A549 (cell line): ENCODE results near the gene SMAD9.

ENCODE experiments used
- BHLHE40 ChIP-seq: IDR thresholded peaks from 2 replicates; pipeline ENCODE4 v1.6.1; 2012; ENCODE audit warnings: low read depth, low read length, inconsistent platforms
- CBX8 ChIP-seq: fragments of 200-600 bp; sonication (generic); IDR thresholded peaks from 2 replicates; pipeline ENCODE4 v1.6.1; 2016
- CEBPB ChIP-seq, 2 experiments: fragments of >200 bp in 1 of 2; sonication (Bioruptor Twin) in 1 of 2; formaldehyde crosslinking in 1 of 2; IDR thresholded peaks; 2 replicates each; pipeline ENCODE4 v1.6.1; 2012 to 2016
- EHMT2 ChIP-seq: fragments of 200-600 bp; sonication (generic); IDR thresholded peaks from 2 replicates; pipeline ENCODE4 v1.6.1; 2016; ENCODE audit warnings: antibody characterized with exemption, low read depth, mild to moderate bottlenecking, moderate library complexity
- MAZ ChIP-seq: fragments of 150-350 bp; IDR thresholded peaks from 2 replicates; pipeline ENCODE4 v1.6.1; 2014; ENCODE audit warnings: antibody characterized with exemption, low read depth, low read length, borderline replicate concordance
- POLR2A ChIP-seq: IDR thresholded peaks from 2 replicates; pipeline ENCODE4 v1.6.1; 2012; ENCODE audit warnings: mild to moderate bottlenecking, low read length
- POLR2AphosphoS2 ChIP-seq: conservative IDR thresholded peaks from 2 replicates; pipeline ENCODE4 v1.6.1; 2012; ENCODE audit warnings: low read length, improper control_type of control experiment, inconsistent platforms
- RARB ChIP-seq: fragments of 250-450 bp; sonication (Bioruptor Pico); IDR thresholded peaks from 2 replicates; pipeline ENCODE4 v1.8.0; 2021; ENCODE audit warnings: mild to moderate bottlenecking, moderate library complexity
- RNF2 ChIP-seq: fragments of 200-600 bp; sonication (generic); IDR thresholded peaks from 2 replicates; pipeline ENCODE4 v1.6.1; 2016; ENCODE audit warnings: low read depth, mild to moderate bottlenecking, antibody characterized with exemption, moderate library complexity, borderline replicate concordance
- SREBF2 ChIP-seq: fragments of 450-650 bp; IDR thresholded peaks from 2 replicates; pipeline ENCODE4 v1.6.1; 2014; ENCODE audit warnings: mild to moderate bottlenecking, moderate library complexity
- TF ChIP-seq, protein P1 (sequence below): fragments of >200 bp; sonication (Bioruptor Twin); formaldehyde crosslinking; IDR thresholded peaks from 3 replicates; pipeline ENCODE4 v1.5.1; 2016

DNA sequence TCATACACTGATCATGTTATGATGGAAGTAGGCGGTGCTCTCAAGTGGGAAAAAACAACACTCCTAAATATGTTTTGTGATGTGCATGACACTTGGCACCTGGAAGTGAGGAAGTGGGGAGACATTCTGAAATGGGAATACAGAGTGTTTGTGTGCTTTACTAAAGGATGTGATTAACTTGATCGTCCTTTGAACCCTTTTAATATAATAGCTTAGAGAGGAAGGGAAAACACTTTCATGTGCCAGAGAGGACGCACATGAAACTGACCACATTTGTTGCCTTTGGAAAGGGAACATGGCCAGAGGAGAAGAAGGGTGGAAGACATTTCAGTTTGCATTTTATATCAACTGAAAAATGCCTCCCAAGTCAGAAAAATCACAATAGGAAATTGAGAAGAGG is 31.4 kb downstream of the SMAD9 start:
- TF ChIP-seq, protein P1, sequence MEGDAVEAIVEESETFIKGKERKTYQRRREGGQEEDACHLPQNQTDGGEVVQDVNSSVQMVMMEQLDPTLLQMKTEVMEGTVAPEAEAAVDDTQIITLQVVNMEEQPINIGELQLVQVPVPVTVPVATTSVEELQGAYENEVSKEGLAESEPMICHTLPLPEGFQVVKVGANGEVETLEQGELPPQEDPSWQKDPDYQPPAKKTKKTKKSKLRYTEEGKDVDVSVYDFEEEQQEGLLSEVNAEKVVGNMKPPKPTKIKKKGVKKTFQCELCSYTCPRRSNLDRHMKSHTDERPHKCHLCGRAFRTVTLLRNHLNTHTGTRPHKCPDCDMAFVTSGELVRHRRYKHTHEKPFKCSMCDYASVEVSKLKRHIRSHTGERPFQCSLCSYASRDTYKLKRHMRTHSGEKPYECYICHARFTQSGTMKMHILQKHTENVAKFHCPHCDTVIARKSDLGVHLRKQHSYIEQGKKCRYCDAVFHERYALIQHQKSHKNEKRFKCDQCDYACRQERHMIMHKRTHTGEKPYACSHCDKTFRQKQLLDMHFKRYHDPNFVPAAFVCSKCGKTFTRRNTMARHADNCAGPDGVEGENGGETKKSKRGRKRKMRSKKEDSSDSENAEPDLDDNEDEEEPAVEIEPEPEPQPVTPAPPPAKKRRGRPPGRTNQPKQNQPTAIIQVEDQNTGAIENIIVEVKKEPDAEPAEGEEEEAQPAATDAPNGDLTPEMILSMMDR, result no peak
- TF ChIP-seq POLR2A, result no peak
- no peak for TF ChIP-seq RARB (CRISPR knock-in tag)
- TF ChIP-seq BHLHE40, result no peak
- TF ChIP-seq RNF2, result no peak
- no peak for TF ChIP-seq CBX8
- no peak for TF ChIP-seq POLR2AphosphoS2
- no peak for TF ChIP-seq SREBF2
- no peak for TF ChIP-seq MAZ
- TF ChIP-seq EHMT2, result no peak
- no peak for TF ChIP-seq CEBPB (IDR thresholded peaks at IDR 0.05)
